HG03342 (cell line): ENCODE measurements around the gene CACUL1.
"Not testable (repeated sequence)": the region's sequence is repeated elsewhere in the genome, so short reads cannot be mapped to it uniquely, and the experiment has no call there.

ENCODE experiments used
- ATAC-seq: cut with Tn5 transposase; IDR thresholded peaks from one replicate; pipeline ENCODE4 v1.9.1; 2021; ENCODE audit warnings: mild to moderate bottlenecking, moderate library complexity; ENCODE audit not compliant: unreplicated experiment

The CACUL1 gene

GRCh38 chr10:118769898-118770600 lies 15.3 kb upstream of the CACUL1 start:
- ATAC-seq: no peak

GRCh38 chr10:118768041-118768919 lies 13.5 kb upstream of the CACUL1 start:
- no peak for ATAC-seq

GRCh38 chr10:118767297-118768040 lies 12.7 kb upstream of the CACUL1 start:
- no peak for ATAC-seq

GRCh38 chr10:118764195-118764594 lies 9.4 kb upstream of the CACUL1 start:
- no peak for ATAC-seq

- ATAC-seq: no peak
Measured at GRCh38 chr10:118763202-118763988, 8.6 kb upstream of the CACUL1 start.

- ATAC-seq: no peak
Measured at GRCh38 chr10:118760265-118760664, 5.5 kb upstream of the CACUL1 start.

GRCh38 chr10:118758449-118758848 lies 3.7 kb upstream of the CACUL1 start:
- ATAC-seq: no peak

- peak; percentile 9 for ATAC-seq
Measured at GRCh38 chr10:118754229-118754555, 578 bp downstream of the CACUL1 start.

- peak; percentile 19 for ATAC-seq
Measured at GRCh38 chr10:118753331-118754228, 1.2 kb downstream of the CACUL1 start.

GRCh38 chr10:118752409-118752808 lies 2.4 kb downstream of the CACUL1 start:
- ATAC-seq: no peak

- no peak for ATAC-seq
Measured at GRCh38 chr10:118751265-118751664, 3.5 kb downstream of the CACUL1 start.

- no peak for ATAC-seq
Measured at GRCh38 chr10:118748041-118748440, 6.7 kb downstream of the CACUL1 start.

GRCh38 chr10:118746246-118746645 lies 8.5 kb downstream of the CACUL1 start:
- no peak for ATAC-seq

- ATAC-seq: no peak
Measured at GRCh38 chr10:118745056-118745455, 9.7 kb downstream of the CACUL1 start.

GRCh38 chr10:118744346-118744918 lies 10.3 kb downstream of the CACUL1 start:
- ATAC-seq: not testable (repeated sequence)

- ATAC-seq: no peak
Measured at GRCh38 chr10:118742782-118743181, 12.0 kb downstream of the CACUL1 start.

- no peak for ATAC-seq
Measured at GRCh38 chr10:118742032-118742431, 12.7 kb downstream of the CACUL1 start.

GRCh38 chr10:118738406-118738805 lies 16.4 kb downstream of the CACUL1 start:
- ATAC-seq: no peak

- ATAC-seq: no peak
Measured at GRCh38 chr10:118737603-118738302, 17.0 kb downstream of the CACUL1 start.
